DND-41 (cell line): ENCODE data around the gene MPO.

ENCODE experiments used
- ATAC-seq: fragments of 200-7000 bp; cut with Tn5 transposase; 3 replicates; pipeline ENCODE4 v1.9.1; 2021; ENCODE audit warnings: low read depth; ENCODE audit not compliant: insufficient read depth
- DNase-seq: peaks from one replicate; pipeline ENCODE4 v3.0.0-alpha.2; 2020
- H2AFZ ChIP-seq: 2 replicates; pipeline ENCODE4 v1.6.0; 2012; ENCODE audit warnings: low read depth, low read length
- H3K27ac ChIP-seq: 2 replicates; pipeline ENCODE4 v1.5.1; 2012; ENCODE audit warnings: low read length, inconsistent platforms
- H3K27me3 ChIP-seq: fragments of 200-600 bp; sonication (generic); 2 replicates; pipeline ENCODE4 v1.6.0; 2012; ENCODE audit warnings: low read length, mild to moderate bottlenecking, inconsistent platforms; ENCODE audit not compliant: insufficient read depth, poor library complexity
- H3K36me3 ChIP-seq: 2 replicates; pipeline ENCODE4 v1.5.1; 2012; ENCODE audit warnings: low read length, inconsistent platforms; ENCODE audit not compliant: insufficient read depth
- H3K4me1 ChIP-seq: 2 replicates; pipeline ENCODE4 v1.5.1; 2012; ENCODE audit warnings: mild to moderate bottlenecking, low read length; ENCODE audit not compliant: insufficient read depth
- H3K4me2 ChIP-seq: 2 replicates; pipeline ENCODE4 v1.6.0; 2012; ENCODE audit warnings: mild to moderate bottlenecking, moderate library complexity, low read length, inconsistent platforms; ENCODE audit not compliant: insufficient read depth
- H3K4me3 ChIP-seq, 2 experiments: fragments of 200-600 bp in 1 of 2; shearing (Covaris generic) in 1 of 2; 2 replicates each; pipeline ENCODE4 v1.5.1; 2012 to 2016; ENCODE audit warnings: inconsistent platforms in 2 of 2, low read length in 2 of 2, mild to moderate bottlenecking in 2 of 2, low read depth in 1 of 2, moderate library complexity in 1 of 2
- H3K79me2 ChIP-seq: 2 replicates; pipeline ENCODE4 v1.6.0; 2012; ENCODE audit warnings: low read length, inconsistent platforms; ENCODE audit not compliant: insufficient read depth
- H3K9ac ChIP-seq: 2 replicates; pipeline ENCODE4 v1.6.0; 2012; ENCODE audit warnings: low read depth, mild to moderate bottlenecking, inconsistent platforms, low read length, moderate library complexity
- H3K9me3 ChIP-seq: 2 replicates; pipeline ENCODE4 v1.5.1; 2012; ENCODE audit warnings: low read length, moderate library complexity, mild to moderate bottlenecking, inconsistent platforms; ENCODE audit not compliant: insufficient read depth, severe bottlenecking
- H4K20me1 ChIP-seq: 2 replicates; pipeline ENCODE4 v1.6.0; 2012; ENCODE audit warnings: low read length; ENCODE audit not compliant: insufficient read depth
- EZH2 ChIP-seq: IDR thresholded peaks from 3 replicates; pipeline ENCODE4 v1.6.1; 2012; ENCODE audit warnings: borderline replicate concordance, low read depth, mild to moderate bottlenecking, moderate library complexity, low read length, inconsistent platforms; ENCODE audit not compliant: severe bottlenecking
- TF ChIP-seq, protein P1 (sequence below): IDR thresholded peaks from 2 replicates; pipeline ENCODE4 v1.5.1; 2012; ENCODE audit warnings: borderline replicate concordance, low read length, moderate library complexity, mild to moderate bottlenecking; ENCODE audit not compliant: poor library complexity, severe bottlenecking; ENCODE audit errors: extremely low read depth

MPO gene

DNA sequence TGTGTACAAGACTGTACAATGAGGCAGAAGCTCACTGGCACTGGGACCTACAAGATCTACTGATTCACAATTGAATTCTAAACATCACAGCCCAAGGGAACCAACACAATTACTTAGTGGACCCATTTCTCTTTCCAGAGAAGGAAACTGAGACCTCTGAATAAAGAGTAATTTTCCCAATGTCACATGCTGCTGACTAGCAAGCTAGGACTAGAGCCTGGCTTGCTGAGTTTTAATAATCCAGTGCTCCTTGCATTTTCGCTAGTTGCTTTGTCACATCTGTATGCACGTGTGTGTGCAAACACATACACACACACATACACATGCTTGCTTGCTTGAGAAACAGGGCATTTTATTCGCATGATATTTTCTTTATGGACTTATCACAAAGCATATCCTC, 46.2 kb downstream of the MPO start:
- no peaks in the 10 kb centered on the region for H3K36me3 ChIP-seq
- H3K9me3 ChIP-seq: no peaks in the 10 kb centered on the region
- no peaks in the 10 kb centered on the region for H4K20me1 ChIP-seq
- ATAC-seq (no peak), DNase-seq (no peak)
- no peak overlapping the region for H3K27ac ChIP-seq
- H2AFZ ChIP-seq: no peak overlapping the region
- H3K4me2 ChIP-seq: no peak overlapping the region
- no peak overlapping the region for H3K9ac ChIP-seq
- peaks cover 66% of the 10 kb centered on the region for H3K27me3 ChIP-seq
- H3K79me2 ChIP-seq: no peaks in the 10 kb centered on the region
- H3K4me1 ChIP-seq: no peaks in the 10 kb centered on the region
- TF ChIP-seq, protein P1, sequence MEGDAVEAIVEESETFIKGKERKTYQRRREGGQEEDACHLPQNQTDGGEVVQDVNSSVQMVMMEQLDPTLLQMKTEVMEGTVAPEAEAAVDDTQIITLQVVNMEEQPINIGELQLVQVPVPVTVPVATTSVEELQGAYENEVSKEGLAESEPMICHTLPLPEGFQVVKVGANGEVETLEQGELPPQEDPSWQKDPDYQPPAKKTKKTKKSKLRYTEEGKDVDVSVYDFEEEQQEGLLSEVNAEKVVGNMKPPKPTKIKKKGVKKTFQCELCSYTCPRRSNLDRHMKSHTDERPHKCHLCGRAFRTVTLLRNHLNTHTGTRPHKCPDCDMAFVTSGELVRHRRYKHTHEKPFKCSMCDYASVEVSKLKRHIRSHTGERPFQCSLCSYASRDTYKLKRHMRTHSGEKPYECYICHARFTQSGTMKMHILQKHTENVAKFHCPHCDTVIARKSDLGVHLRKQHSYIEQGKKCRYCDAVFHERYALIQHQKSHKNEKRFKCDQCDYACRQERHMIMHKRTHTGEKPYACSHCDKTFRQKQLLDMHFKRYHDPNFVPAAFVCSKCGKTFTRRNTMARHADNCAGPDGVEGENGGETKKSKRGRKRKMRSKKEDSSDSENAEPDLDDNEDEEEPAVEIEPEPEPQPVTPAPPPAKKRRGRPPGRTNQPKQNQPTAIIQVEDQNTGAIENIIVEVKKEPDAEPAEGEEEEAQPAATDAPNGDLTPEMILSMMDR: no peak
- no peak for TF ChIP-seq EZH2
- no peak overlapping the region for H3K4me3 ChIP-seq

DNA sequence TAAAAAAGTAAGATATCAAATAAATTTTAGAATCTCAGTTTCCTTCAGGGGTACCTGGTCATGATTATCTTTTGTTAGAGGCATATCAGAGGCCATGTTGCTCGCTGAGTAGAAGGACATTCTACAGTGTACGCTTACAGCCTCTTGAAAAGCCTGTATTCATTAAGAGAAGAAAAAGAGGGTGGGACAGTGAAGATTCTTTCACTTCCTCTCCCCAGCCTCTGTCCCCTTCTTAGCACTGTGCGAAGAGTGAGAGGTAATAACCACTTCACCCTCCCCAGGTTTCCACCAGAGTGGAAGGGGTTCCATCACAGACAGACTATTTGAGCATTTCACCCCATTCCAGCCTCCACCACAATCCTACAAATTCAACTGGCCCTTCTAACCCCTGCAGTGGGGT, 47.2 kb downstream of the MPO start:
- H3K79me2 ChIP-seq: no peaks in the 10 kb centered on the region
- H3K4me3 ChIP-seq: no peak overlapping the region
- H4K20me1 ChIP-seq: no peaks in the 10 kb centered on the region
- H3K4me1 ChIP-seq: no peaks in the 10 kb centered on the region
- TF ChIP-seq, protein P1: no peak
- TF ChIP-seq EZH2: no peak
- peaks cover 56% of the 10 kb centered on the region for H3K27me3 ChIP-seq
- H2AFZ ChIP-seq: no peak overlapping the region
- DNase-seq (no peak), ATAC-seq (no peak)
- no peak overlapping the region for H3K4me2 ChIP-seq
- no peak overlapping the region for H3K9ac ChIP-seq
- no peaks in the 10 kb centered on the region for H3K36me3 ChIP-seq
- H3K27ac ChIP-seq: no peak overlapping the region
- no peaks in the 10 kb centered on the region for H3K9me3 ChIP-seq

DNA sequence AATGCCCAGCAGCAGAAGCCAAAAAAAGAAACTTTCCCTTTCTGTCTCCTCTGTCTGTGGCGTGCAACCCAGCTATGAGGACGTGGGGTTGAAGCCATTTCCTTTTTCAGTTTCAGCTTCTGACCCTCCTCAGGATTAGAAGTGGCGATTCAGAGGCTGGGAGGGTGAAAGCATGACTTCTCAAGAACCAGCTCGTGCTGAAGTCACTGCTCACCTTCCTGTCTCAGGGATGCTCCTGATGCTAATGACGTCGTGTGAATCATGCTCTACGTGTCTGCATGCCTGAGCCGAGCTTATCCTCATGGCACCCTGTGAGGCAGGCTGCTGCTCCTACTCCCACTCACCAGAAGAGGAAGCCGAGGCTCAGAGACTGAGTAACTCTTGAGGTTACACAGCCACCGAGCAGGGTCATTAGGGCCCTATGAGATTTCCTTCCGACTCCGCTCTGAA, 48.0 kb downstream of the MPO start:
- H3K27me3 ChIP-seq: peaks cover 54% of the 10 kb centered on the region
- no peak overlapping the region for H3K4me2 ChIP-seq
- no peak overlapping the region for H3K27ac ChIP-seq
- H3K9me3 ChIP-seq: no peaks in the 10 kb centered on the region
- H3K9ac ChIP-seq: no peak overlapping the region
- TF ChIP-seq, protein P1: no peak
- TF ChIP-seq EZH2: no peak
- DNase-seq (no peak), ATAC-seq (no peak)
- no peaks in the 10 kb centered on the region for H4K20me1 ChIP-seq
- no peaks in the 10 kb centered on the region for H3K79me2 ChIP-seq
- H3K36me3 ChIP-seq: no peaks in the 10 kb centered on the region
- no peaks in the 10 kb centered on the region for H3K4me1 ChIP-seq
- no peak overlapping the region for H2AFZ ChIP-seq
- no peak overlapping the region for H3K4me3 ChIP-seq

DNA sequence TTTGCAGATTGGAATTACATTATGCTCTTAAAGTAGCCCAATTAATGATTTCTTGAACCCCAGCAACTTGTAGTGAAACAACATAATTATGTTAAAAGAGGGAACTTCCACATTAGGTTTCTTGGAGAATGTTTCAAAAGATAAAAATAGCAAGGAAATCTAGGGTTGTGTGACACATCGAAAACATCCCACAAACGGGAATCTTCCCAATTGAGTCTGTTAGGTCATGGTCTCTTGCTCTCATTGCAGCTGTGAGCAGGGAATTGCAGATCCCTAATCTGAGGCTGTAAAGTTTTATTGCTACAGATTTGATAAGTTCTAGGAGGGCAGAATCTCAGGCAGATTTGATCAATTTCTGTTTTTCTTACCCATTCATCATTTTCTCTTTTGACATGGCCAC, 49.1 kb downstream of the MPO start:
- DNase-seq (no peak), ATAC-seq (no peak)
- TF ChIP-seq EZH2: no peak
- TF ChIP-seq, protein P1: no peak
- Histone ChIP-seq H2AFZ (no peak overlapping the region), H3K4me2 (no peak overlapping the region), H3K4me3 (no peak overlapping the region), H3K4me1 (no peaks in the 10 kb centered on the region), H3K79me2 (no peaks in the 10 kb centered on the region), H3K27ac (no peak overlapping the region), H3K9ac (no peak overlapping the region), H3K27me3 (peaks cover 48% of the 10 kb centered on the region), H3K36me3 (no peaks in the 10 kb centered on the region), H4K20me1 (no peaks in the 10 kb centered on the region), H3K9me3 (no peaks in the 10 kb centered on the region)
